ENCODE results near the gene CTDP1. TPM values are rescaled to one million over a fixed set of nuclear protein-coding genes. Genes with fewer than 3 reads are reported as not detected.

The CTDP1 gene
- total and polyA plus RNA-seq, 4 donors = 18.8 to 30.5 (median 21.7) TPM

GRCh38 chr18:79662034-79662433, 17.6 kb upstream of the CTDP1 start:
- no peak overlapping the region for H3K9ac ChIP-seq (ENCODE audit: insufficient read depth in 1 of 2, low read length in 2 of 2)
- no peak overlapping the region for H3K27ac ChIP-seq (ENCODE audit: low read depth in 1 of 2, low read length in 1 of 2)
- H3K9me3 ChIP-seq (ENCODE audit: control insufficient read depth in 4 of 4, insufficient read depth in 3 of 4, low read length in 3 of 4) = no peaks in the 10 kb centered on the region
- DNase-seq = no peak
- no peak for TF ChIP-seq CTCF (IDR thresholded peaks at IDR 0.05; ENCODE audit: control extremely low read depth, extremely low read depth)
- 67 to 79% methylated on average over 4 of the region's 4 CpGs for WGBS, 2 donors
- no peak overlapping the region for H3K4me3 ChIP-seq
- H3K36me3 ChIP-seq (ENCODE audit: control insufficient read depth in 4 of 4, insufficient read depth in 4 of 4, low read length in 4 of 4) = no peaks in the 10 kb centered on the region
- peaks cover 0 to 4% (median 0%) of the 10 kb centered on the region in 5 donors for H3K4me1 ChIP-seq (ENCODE audit: control insufficient read depth in 5 of 5, insufficient read depth in 5 of 5, low read length in 5 of 5)
- no peak for ATAC-seq (ENCODE audit: insufficient read depth, low FRiP score)
- H3K27me3 ChIP-seq (ENCODE audit: control insufficient read depth in 3 of 3, insufficient read depth in 3 of 3, low read length in 2 of 3) = peaks cover 0 to 55% (median 26%) of the 10 kb centered on the region in 3 donors

- H3K9me3 ChIP-seq (ENCODE audit: control insufficient read depth in 4 of 4, insufficient read depth in 3 of 4, low read length in 3 of 4) = no peaks in the 10 kb centered on the region
- ATAC-seq (ENCODE audit: insufficient read depth, low FRiP score) = no peak
- H3K27ac ChIP-seq (ENCODE audit: low read depth in 1 of 2, low read length in 1 of 2) = no peak overlapping the region
- H3K4me3 ChIP-seq = no peak overlapping the region
- peaks cover 0 to 58% (median 26%) of the 10 kb centered on the region in 3 donors for H3K27me3 ChIP-seq (ENCODE audit: control insufficient read depth in 3 of 3, insufficient read depth in 3 of 3, low read length in 2 of 3)
- TF ChIP-seq CTCF (IDR thresholded peaks at IDR 0.05; ENCODE audit: control extremely low read depth, extremely low read depth) = no peak
- WGBS, 2 donors = 76 to 80% methylated on average over 1 of the region's 1 CpG
- no peaks in the 10 kb centered on the region for H3K36me3 ChIP-seq (ENCODE audit: control insufficient read depth in 4 of 4, insufficient read depth in 4 of 4, low read length in 4 of 4)
- H3K9ac ChIP-seq (ENCODE audit: insufficient read depth in 1 of 2, low read length in 2 of 2) = no peak overlapping the region
- H3K4me1 ChIP-seq (ENCODE audit: control insufficient read depth in 5 of 5, insufficient read depth in 5 of 5, low read length in 5 of 5) = peaks cover 0 to 4% (median 0%) of the 10 kb centered on the region in 5 donors
- DNase-seq = no peak
These were observed 17.2 kb upstream of the CTDP1 start for GRCh38 chr18:79662439-79662838.

- WGBS, 2 donors = 60 to 62% methylated on average over 3 of the region's 3 CpGs
- H3K4me3 ChIP-seq = no peak overlapping the region
- peak; percentile 47 for ATAC-seq (ENCODE audit: insufficient read depth, low FRiP score)
- no peak overlapping the region for H3K9ac ChIP-seq (ENCODE audit: insufficient read depth in 1 of 2, low read length in 2 of 2)
- H3K36me3 ChIP-seq (ENCODE audit: control insufficient read depth in 4 of 4, insufficient read depth in 4 of 4, low read length in 4 of 4) = no peaks in the 10 kb centered on the region
- no peak overlapping the region for H3K27ac ChIP-seq (ENCODE audit: low read depth in 1 of 2, low read length in 1 of 2)
- DNase-seq = no peak
- peaks cover 0 to 55% (median 23%) of the 10 kb centered on the region in 3 donors for H3K27me3 ChIP-seq (ENCODE audit: control insufficient read depth in 3 of 3, insufficient read depth in 3 of 3, low read length in 2 of 3)
- TF ChIP-seq CTCF (IDR thresholded peaks at IDR 0.05; ENCODE audit: control extremely low read depth, extremely low read depth) = no peak
- H3K9me3 ChIP-seq (ENCODE audit: control insufficient read depth in 4 of 4, insufficient read depth in 3 of 4, low read length in 3 of 4) = no peaks in the 10 kb centered on the region
- no peaks in the 10 kb centered on the region for H3K4me1 ChIP-seq (ENCODE audit: control insufficient read depth in 5 of 5, insufficient read depth in 5 of 5, low read length in 5 of 5)
These were observed 15.0 kb upstream of the CTDP1 start for GRCh38 chr18:79664525-79665125.

- no peak for DNase-seq
- Histone ChIP-seq H3K36me3 (ENCODE audit: control insufficient read depth in 4 of 4, insufficient read depth in 4 of 4, low read length in 4 of 4) (no peaks in the 10 kb centered on the region), H3K4me3 (no peak overlapping the region), H3K9me3 (ENCODE audit: control insufficient read depth in 4 of 4, insufficient read depth in 3 of 4, low read length in 3 of 4) (no peaks in the 10 kb centered on the region), H3K27ac (ENCODE audit: low read depth in 1 of 2, low read length in 1 of 2) (no peak overlapping the region), H3K27me3 (ENCODE audit: control insufficient read depth in 3 of 3, insufficient read depth in 3 of 3, low read length in 2 of 3) (peaks cover 0 to 20% (median 4%) of the 10 kb centered on the region in 3 donors), H3K9ac (ENCODE audit: insufficient read depth in 1 of 2, low read length in 2 of 2) (no peak overlapping the region), H3K4me1 (ENCODE audit: control insufficient read depth in 5 of 5, insufficient read depth in 5 of 5, low read length in 5 of 5) (no peaks in the 10 kb centered on the region)
- TF ChIP-seq CTCF (IDR thresholded peaks at IDR 0.05; ENCODE audit: control extremely low read depth, extremely low read depth) = no peak
- no peak for ATAC-seq (ENCODE audit: insufficient read depth, low FRiP score)
These were observed 11.4 kb upstream of the CTDP1 start for GRCh38 chr18:79668203-79668602.

Data from lung (tissue), 12 donors.